22Rv1 (cell line): ENCODE results near the gene FOXP1.
A peak's percentile ranks its signal among the peaks of the same experiment; 100 is the strongest.
"Not testable (repeated sequence)": the region's sequence is repeated elsewhere in the genome, so short reads cannot be mapped to it uniquely, and the experiment has no call there.

Experiments
- H3K27ac ChIP-seq: fragments of 450-650 bp; 2 replicates; pipeline ENCODE4 v1.5.1; 2017
- ZFX ChIP-seq: fragments of 450-650 bp; IDR thresholded peaks from 2 replicates; pipeline ENCODE4 v1.6.1; 2017; ENCODE audit warnings: antibody characterized with exemption, borderline replicate concordance
- TF ChIP-seq, protein P1 (sequence below): fragments of 450-650 bp; IDR thresholded peaks from 2 replicates; pipeline ENCODE4 v1.5.1; 2017; ENCODE audit warnings: mild to moderate bottlenecking

The FOXP1 gene

DNA sequence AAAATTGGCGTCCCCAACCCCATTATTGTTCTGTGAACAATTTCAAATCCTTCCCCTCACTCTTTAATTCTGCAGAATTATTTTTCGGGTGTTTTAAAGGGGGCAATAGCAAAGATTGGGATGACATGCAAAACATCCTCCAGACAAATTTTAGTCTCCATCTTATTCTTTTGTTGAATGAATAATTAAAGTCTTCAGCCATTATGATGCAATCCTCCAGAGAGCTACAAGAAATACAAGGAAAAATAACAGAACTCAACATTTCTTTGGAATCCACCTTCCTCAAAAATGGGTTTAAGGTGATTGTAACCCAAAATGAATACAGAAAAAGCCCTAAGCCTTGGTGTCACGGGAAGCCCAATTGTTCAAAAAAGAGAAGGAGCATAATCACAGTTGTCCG is 49.9 kb downstream of the FOXP1 start:
- peak overlapping the region; percentile 46; the same call in 1 of the 2 replicates for H3K27ac ChIP-seq
- TF ChIP-seq, protein P1, sequence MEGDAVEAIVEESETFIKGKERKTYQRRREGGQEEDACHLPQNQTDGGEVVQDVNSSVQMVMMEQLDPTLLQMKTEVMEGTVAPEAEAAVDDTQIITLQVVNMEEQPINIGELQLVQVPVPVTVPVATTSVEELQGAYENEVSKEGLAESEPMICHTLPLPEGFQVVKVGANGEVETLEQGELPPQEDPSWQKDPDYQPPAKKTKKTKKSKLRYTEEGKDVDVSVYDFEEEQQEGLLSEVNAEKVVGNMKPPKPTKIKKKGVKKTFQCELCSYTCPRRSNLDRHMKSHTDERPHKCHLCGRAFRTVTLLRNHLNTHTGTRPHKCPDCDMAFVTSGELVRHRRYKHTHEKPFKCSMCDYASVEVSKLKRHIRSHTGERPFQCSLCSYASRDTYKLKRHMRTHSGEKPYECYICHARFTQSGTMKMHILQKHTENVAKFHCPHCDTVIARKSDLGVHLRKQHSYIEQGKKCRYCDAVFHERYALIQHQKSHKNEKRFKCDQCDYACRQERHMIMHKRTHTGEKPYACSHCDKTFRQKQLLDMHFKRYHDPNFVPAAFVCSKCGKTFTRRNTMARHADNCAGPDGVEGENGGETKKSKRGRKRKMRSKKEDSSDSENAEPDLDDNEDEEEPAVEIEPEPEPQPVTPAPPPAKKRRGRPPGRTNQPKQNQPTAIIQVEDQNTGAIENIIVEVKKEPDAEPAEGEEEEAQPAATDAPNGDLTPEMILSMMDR = no peak
- TF ChIP-seq ZFX = no peak

DNA sequence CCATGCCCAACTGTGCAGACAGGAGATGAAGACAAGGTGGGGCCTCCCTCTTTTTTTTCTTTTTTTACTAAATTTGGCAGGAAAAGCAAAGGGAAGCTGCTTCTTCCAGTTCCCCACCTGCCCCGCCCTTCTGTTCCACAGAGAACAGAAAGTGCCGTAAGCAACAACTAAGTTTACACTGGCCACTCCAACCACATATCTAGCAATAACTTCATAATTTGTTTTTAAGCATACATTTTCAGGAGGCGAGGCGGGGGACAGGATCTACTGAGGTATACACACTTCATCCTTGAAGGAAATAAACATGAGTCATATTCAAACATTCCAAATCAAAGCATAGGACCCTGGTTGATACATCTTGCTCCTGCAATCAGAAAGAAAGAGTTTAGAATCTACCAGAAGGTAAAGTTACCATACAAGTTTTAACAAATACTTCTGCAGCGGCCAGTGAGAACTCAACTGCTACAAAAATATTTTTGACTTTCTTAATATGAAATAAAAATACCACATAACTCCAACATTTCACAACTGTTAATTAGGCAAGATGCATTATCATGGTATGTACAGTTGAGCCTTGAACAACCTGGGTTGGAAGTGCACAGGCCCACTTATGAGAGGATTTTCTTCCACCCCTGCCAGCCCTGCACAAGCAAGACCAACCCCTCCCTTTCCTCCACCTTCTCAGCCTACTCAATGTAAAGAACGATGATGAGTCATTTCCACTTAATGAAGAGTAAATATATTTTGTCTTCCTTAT is 50.7 kb downstream of the FOXP1 start:
- TF ChIP-seq, protein P1 = no peak
- TF ChIP-seq ZFX = no peak
- H3K27ac ChIP-seq = peak overlapping the region; percentile 46

DNA sequence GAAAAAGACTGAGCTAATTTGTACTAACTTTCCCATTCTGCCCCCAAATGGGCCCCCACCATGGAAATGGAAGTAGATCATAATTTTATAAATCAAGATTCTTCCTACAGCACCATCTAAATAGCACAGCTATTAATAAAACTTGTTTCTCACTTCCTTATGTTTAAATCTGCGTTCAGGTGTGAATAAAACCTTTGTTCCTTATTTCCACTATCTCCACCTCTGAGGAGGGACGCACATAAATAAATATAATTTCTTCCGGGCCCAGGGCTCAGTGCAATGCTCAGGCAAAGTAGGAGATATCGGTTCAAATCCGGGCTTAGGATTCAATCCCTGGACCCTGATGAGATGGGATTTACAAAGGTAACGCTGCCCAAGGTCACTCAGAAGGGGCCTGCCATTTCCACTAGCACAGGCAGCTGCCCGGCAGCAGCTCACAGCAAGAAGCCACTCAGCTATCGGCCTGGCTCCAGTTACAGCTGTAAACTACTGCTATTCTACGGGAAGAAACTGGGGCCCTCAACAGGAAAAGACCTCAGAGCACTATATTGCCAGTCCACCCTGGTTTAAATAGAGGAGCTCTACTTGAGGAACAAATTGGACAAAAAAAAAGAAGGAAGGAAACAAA is 52.5 kb downstream of the FOXP1 start:
- no peak overlapping the region for H3K27ac ChIP-seq
- TF ChIP-seq, protein P1 = no peak
- no peak for TF ChIP-seq ZFX

DNA sequence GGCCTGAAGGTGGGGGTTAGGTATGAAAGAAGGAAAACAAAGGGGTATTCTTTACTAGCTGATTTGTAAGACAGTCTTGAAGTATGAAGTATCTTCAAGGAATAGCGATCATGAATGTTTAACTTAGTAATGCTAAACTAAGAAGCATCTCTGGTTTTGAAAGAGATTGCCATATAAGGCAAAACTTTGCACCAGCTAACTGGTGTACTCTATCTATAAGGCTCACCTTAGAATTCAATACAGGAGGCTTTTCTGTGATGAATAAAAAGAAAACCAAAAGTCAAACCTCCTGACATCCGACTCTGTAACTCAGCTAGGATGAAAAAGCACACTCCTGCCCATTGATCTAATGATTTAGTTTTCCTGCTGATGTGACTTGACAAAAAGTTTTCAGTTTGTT is 54.7 kb downstream of the FOXP1 start:
- TF ChIP-seq, protein P1 = no peak
- no peak for TF ChIP-seq ZFX
- H3K27ac ChIP-seq = no peak overlapping the region

DNA sequence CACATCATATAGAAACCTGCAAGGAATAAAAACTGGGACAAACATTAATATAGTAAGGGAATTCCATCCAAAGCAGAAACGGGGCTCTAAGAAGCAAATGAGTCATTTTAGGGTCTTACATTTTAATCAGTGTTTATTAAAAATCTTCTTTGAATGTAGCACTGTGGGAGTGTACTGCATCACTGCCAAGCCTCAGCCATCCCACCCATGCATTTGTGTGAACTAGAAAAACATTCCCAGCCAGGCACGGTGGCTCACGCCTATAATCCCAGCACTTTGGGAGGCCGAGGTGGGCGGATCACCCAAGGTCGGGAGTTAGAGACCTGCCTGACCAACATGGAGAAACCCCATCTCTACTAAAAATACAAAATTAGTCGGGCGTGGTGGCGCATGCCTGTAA is 57.1 kb downstream of the FOXP1 start:
- not testable (repeated sequence) for H3K27ac ChIP-seq

DNA sequence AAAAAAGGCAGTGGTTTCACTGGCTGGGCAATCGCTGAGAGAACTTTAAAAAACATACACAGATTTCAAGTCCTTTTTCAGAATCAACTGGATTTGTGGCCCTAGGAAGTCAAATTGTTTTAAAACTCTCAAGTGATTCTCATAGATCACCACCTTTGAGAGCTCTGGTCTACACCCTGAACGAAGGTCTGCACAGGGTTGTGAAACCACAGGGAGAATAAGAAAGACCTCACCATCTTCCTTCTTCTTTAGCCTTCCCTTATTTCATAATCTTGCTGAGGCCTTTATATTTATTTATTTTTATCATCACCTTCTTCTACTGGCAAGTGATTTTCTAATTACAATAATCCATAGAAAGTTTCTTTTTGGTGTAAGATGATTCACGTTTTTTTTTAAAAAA is 58.1 kb downstream of the FOXP1 start:
- no peak for TF ChIP-seq ZFX
- TF ChIP-seq, protein P1 = no peak
- no peak overlapping the region for H3K27ac ChIP-seq

DNA sequence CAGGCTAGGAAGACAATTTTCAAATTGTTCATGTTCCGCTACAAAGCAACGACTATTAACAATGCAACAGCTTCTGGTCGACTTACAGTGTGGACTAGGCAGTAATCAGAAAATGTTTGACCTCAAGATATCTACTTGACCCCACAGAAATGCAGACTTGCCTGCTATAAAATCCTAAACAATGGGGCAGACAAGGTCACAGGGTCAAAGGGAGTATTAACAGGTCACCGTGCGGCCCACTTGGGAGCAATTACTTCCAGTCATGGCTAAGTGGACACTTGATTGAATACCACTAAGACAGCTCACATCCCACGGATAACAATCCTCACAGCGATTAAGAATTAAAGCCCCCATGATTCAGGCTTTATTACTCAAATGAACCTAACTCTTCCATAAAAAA is 58.9 kb downstream of the FOXP1 start:
- TF ChIP-seq, protein P1 = no peak
- no peak for TF ChIP-seq ZFX

More for the DNA sequence above, 58.9 kb downstream of the FOXP1 start:
- no peak overlapping the region for H3K27ac ChIP-seq
